C4-2B (cell line): ENCODE data around the gene NCAPH2.
"Not testable (repeated sequence)": the region's sequence is repeated elsewhere in the genome, so short reads cannot be mapped to it uniquely, and the experiment has no call there.

ENCODE experiments used
- CTCF ChIP-seq: fragments of 450-650 bp; conservative IDR thresholded peaks from 2 replicates; pipeline ENCODE4 v1.5.1; 2017; ENCODE audit warnings: mild to moderate bottlenecking
- ZFX ChIP-seq: fragments of 450-650 bp; IDR thresholded peaks from 2 replicates; pipeline ENCODE4 v1.6.1; 2017

DNA sequence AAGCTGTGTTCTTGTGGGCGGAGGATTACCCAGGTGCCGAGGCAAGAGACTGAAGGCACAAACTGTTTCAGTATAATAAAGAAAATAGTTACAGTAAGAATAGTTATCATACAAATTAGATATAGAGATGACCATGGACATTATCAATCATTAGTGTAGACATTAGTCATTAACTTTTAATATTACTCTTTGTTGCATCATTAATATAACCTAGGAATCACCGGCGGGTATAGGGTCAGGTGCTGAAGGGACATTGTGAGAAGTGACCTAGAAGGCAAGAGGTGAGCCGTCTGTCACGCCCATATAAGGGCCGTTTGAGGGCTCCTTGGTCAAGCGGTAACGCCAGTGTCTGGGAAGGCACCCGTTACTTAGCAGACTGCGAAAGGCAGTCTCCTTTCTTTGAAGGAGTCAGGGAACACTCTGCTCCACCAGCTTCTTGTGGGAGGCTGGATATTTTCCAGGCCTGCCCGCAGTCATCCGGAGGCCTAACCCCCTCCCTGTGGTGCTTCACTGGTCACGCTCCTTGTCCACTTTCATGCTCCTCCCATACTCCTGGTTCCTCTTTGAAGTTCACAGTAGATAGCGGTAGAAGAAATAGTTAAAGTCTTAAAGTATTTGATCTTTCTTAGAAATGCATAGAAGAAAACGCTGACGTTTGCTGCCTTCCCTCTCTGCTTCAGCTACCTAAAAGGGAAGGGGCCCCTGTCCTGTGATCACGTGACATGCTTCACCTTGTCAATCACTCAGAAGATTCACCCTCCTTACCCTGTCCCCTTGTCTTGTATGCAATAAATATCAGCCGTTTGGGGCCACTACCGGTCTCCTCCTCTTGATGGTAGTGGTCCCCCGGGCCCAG, 26.1 kb downstream of the NCAPH2 start:
- TF ChIP-seq CTCF, ZFX: not testable (repeated sequence)
